HG03045 (cell line): ENCODE data around the gene MYRF.

Source experiments
- ATAC-seq: cut with Tn5 transposase; IDR thresholded peaks from one replicate; pipeline ENCODE4 v1.9.1; 2021; ENCODE audit warnings: mild to moderate bottlenecking, moderate library complexity; ENCODE audit not compliant: unreplicated experiment

Gene MYRF

DNA sequence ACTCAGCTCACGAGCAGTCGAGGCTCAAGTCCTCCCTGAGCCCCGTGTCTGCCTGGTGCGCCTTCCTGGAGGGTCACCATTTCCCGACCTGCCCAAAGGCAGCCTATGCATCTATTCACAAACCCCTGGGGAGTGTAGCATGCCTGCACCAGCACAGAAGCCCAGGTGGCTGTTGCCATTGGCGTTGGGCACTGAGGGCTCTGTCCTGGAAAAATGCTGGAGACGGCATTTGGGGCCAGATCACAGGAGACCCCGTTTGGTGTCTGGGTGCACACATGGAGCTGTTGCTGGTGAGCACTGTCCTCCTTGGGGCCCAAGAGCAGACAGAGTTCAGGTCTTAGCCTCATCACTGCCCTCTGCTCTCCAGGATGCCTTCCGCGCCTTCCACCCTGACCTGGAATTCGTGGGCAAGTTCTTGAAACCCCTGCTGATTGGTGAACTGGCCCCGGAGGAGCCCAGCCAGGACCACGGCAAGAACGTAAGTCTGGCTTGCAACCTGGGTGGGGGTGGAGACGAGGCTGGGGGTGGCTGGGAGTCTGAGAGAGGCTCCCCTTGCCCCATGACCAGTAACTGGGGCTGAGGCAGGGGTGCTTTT is 85.1 kb downstream of the MYRF start:
- no peak for ATAC-seq
